PC-9 (cell line): ENCODE results near the gene NAT14. TPM values are rescaled to one million over a fixed set of nuclear protein-coding genes. Genes with fewer than 3 reads are reported as not detected.

Experiments used
- Bru-seq: library from RNA; stranded (reverse); fragments of 400-500 nt; gene quantifications from one replicate; lab custom pipeline; 2021; lab: Mats Ljungman, UMichigan
- BruChase-seq, 2 experiments: library from RNA; stranded (reverse); fragments of 400-500 nt; gene quantifications; one replicate each; lab custom pipeline; 2021; lab: Mats Ljungman, UMichigan
- BruUV-seq: library from RNA; stranded (reverse); fragments of 400-500 nt; replicated peaks from 2 replicates; lab custom pipeline; 2021; lab: Mats Ljungman, UMichigan
- CTCF ChIA-PET: fragments of 300-600 bp; sonication (Branson Sonifier 250); formaldehyde crosslinking; loops from one replicate; lab custom pipeline; 2022; ENCODE audit warnings: antibody characterized with exemption; lab: Charles Lee
- POLR2A ChIA-PET: fragments of 300-600 bp; sonication (Branson Sonifier 250); formaldehyde crosslinking; loops from one replicate; lab custom pipeline; 2022; ENCODE audit warnings: antibody characterized with exemption; ENCODE audit not compliant: unreplicated experiment; lab: Charles Lee
- DNase-seq, 2 experiments: peaks; one replicate each; pipeline versions ENCODE4 v3.0.0 to v3.0.0-alpha.2; 2015 to 2022; ENCODE audit warnings: mixed read lengths in 1 of 2
- H2AFZ ChIP-seq: fragments of 200-600 bp; sonication (generic); 2 replicates; pipeline ENCODE4 v1.8.1; 2017; ENCODE audit warnings: antibody characterized with exemption
- H3F3A ChIP-seq: fragments of 200-600 bp; sonication (generic); 2 replicates; pipeline ENCODE4 v1.8.1; 2017; ENCODE audit warnings: antibody characterized with exemption, mild to moderate bottlenecking, low read depth; ENCODE audit not compliant: insufficient read depth
- H3K27ac ChIP-seq: fragments of 200-600 bp; sonication (generic); 2 replicates; pipeline ENCODE4 v1.6.1; 2016; ENCODE audit warnings: mixed run types
- H3K27me3 ChIP-seq: fragments of 200-600 bp; sonication (generic); 2 replicates; pipeline ENCODE4 v1.6.1; 2016; ENCODE audit warnings: low read depth, mixed run types; ENCODE audit not compliant: insufficient read depth
- H3K36me3 ChIP-seq: fragments of 200-600 bp; sonication (generic); 2 replicates; pipeline ENCODE4 v1.6.1; 2016; ENCODE audit warnings: low read depth, mixed run types
- H3K4me1 ChIP-seq: fragments of 200-600 bp; sonication (generic); replicated peaks from 2 replicates; pipeline ENCODE4 v1.6.1; 2016; ENCODE audit warnings: mixed run types; ENCODE audit not compliant: insufficient read depth
- H3K4me2 ChIP-seq: fragments of 200-600 bp; sonication (generic); 2 replicates; pipeline ENCODE4 v1.6.1; 2017; ENCODE audit warnings: mixed run types
- H3K4me3 ChIP-seq: fragments of 200-600 bp; sonication (generic); 2 replicates; pipeline ENCODE4 v1.6.1; 2016; ENCODE audit warnings: mixed run types
- H3K79me2 ChIP-seq: fragments of 200-600 bp; sonication (generic); 2 replicates; pipeline ENCODE4 v1.6.1; 2017; ENCODE audit warnings: low read depth, mixed run types
- H3K9me2 ChIP-seq: fragments of 200-600 bp; sonication (generic); 2 replicates; pipeline ENCODE4 v1.8.1; 2017; ENCODE audit warnings: mild to moderate bottlenecking; ENCODE audit not compliant: insufficient read depth
- H3K9me3 ChIP-seq: fragments of 200-600 bp; sonication (generic); 2 replicates; pipeline ENCODE4 v1.8.1; 2016; ENCODE audit warnings: low read depth; ENCODE audit not compliant: insufficient read depth
- H4K20me1 ChIP-seq: fragments of 200-600 bp; sonication (generic); 2 replicates; pipeline ENCODE4 v1.8.1; 2017; ENCODE audit not compliant: insufficient read depth
- CTCF ChIP-seq: fragments of 200-600 bp; sonication (generic); conservative IDR thresholded peaks from 2 replicates; pipeline ENCODE4 v1.6.1; 2017; ENCODE audit warnings: mixed run types, antibody characterized with exemption, mild to moderate bottlenecking, moderate library complexity
- EZH2 ChIP-seq: fragments of 200-600 bp; sonication (generic); IDR thresholded peaks from 2 replicates; pipeline ENCODE4 v1.8.0; 2017; ENCODE audit warnings: antibody characterized with exemption, low read depth
- intact Hi-C: fragments of 100-400 bp; cut with micrococcal nuclease; formaldehyde crosslinking; loops from one replicate; pipeline ENCODE4 v1.10.0; 2022; ENCODE audit not compliant: unreplicated experiment
- long read RNA-seq: library from polyadenylated mRNA; stranded (forward); transcript quantifications from one replicate; pipeline ENCODE4 v2.0.0, GENCODE V29; 2022
- total RNA-seq: library from RNA; stranded (reverse); gene quantifications from 2 replicates; pipeline ENCODE4 v1.2.3, GENCODE V29; 2021

NAT14 gene
- total RNA-seq (61.6 and 103 TPM in 2 replicates), Bru-seq, nascent RNA (percentile 60 among the genes with signal in this experiment), BruChase-seq, experiment 1, labeled RNA remaining after a 2-hour chase (percentile 81 among the genes with signal in this experiment), BruChase-seq, experiment 2, labeled RNA remaining after a 6-hour chase (percentile 89 among the genes with signal in this experiment)
- long read RNA-seq, partial matches to known transcripts: 1 of 23 reads
- long read RNA-seq, other reads (novel, unspliced or antisense): 18 of 23 reads

- peak within 1 kb of the TSS; percentile 75 for H2AFZ ChIP-seq
- H3K9me2 ChIP-seq: no peaks in the 10 kb centered on the region
- peak in 1 of 2 experiments; percentile 78 for DNase-seq
- ChIA-PET POLR2A (interaction anchor here (0.5 to 0.8 kb wide), 6 partner anchors 8 to 416 kb away, joined by 3 to 8 read pairs (median 4); partner anchors contain the start of gene ZNF581), CTCF (interaction anchor here (0.6 kb wide), 1 partner anchor 96 kb away, joined by 3 read pairs; no protein-coding TSS in a partner anchor)
- no peaks in the 10 kb centered on the region for H3K9me3 ChIP-seq
- peaks cover under 1% of the 10 kb centered on the region; the same call in 1 of the 2 replicates for H4K20me1 ChIP-seq
- BruUV-seq: TSS peak; percentile 32
- TF ChIP-seq CTCF: no peak
- TF ChIP-seq EZH2: no peak
- intact Hi-C loops: no loop called here
- no peak within 1 kb of the TSS for H3K27ac ChIP-seq
- peak within 1 kb of the TSS; percentile 96 for H3K4me2 ChIP-seq
- peaks cover 1% of the 10 kb centered on the region; the same call in 1 of the 2 replicates for H3K79me2 ChIP-seq
- no peaks in the 10 kb centered on the region for H3K27me3 ChIP-seq
- H3F3A ChIP-seq: peaks cover 30% of the 10 kb centered on the region; the same call in 1 of the 2 replicates
- no peaks in the 10 kb centered on the region for H3K36me3 ChIP-seq
- H3K4me3 ChIP-seq: peak within 1 kb of the TSS; percentile 90
- peaks cover 21% of the 10 kb centered on the region for H3K4me1 ChIP-seq
Observed at GRCh38 chr19:55484593-55485438, at the start of gene NAT14. TSS of gene NAT14 (plus strand) at chr19:55485188. CDS start at chr19:55485709, 521 bp downstream.

GRCh38 chr19:55436847-55437246, 48.1 kb upstream of the NAT14 start:
- no peaks in the 10 kb centered on the region; the same call in 1 of the 2 replicates for H4K20me1 ChIP-seq
- H3K36me3 ChIP-seq: no peaks in the 10 kb centered on the region
- intact Hi-C loops: no loop called here
- H3K27me3 ChIP-seq: peaks cover 11% of the 10 kb centered on the region
- no peak for DNase-seq
- H3K4me2 ChIP-seq: no peak overlapping the region
- no peak for TF ChIP-seq CTCF
- no peak for TF ChIP-seq EZH2
- no peaks in the 10 kb centered on the region for H3K9me2 ChIP-seq
- no peaks in the 10 kb centered on the region for H3K4me1 ChIP-seq
- BruUV-seq: no TSS peak
- peaks cover 23% of the 10 kb centered on the region for H3F3A ChIP-seq
- no peaks in the 10 kb centered on the region for H3K9me3 ChIP-seq
- H3K27ac ChIP-seq: no peak overlapping the region
- ChIA-PET POLR2A (no interaction called here), CTCF (interaction anchor here (0.8 to 0.9 kb wide), 2 partner anchors 168 to 195 kb away, joined by 3 read pairs; no protein-coding TSS in a partner anchor)
- H3K79me2 ChIP-seq: no peaks in the 10 kb centered on the region
- H3K4me3 ChIP-seq: no peak overlapping the region
- H2AFZ ChIP-seq: no peak overlapping the region

GRCh38 chr19:55437410-55437809, 47.6 kb upstream of the NAT14 start:
- H2AFZ ChIP-seq: no peak overlapping the region
- no peaks in the 10 kb centered on the region for H3K9me2 ChIP-seq
- BruUV-seq: no TSS peak
- H3K27ac ChIP-seq: no peak overlapping the region
- no peaks in the 10 kb centered on the region for H3K4me1 ChIP-seq
- H3K4me3 ChIP-seq: no peak overlapping the region
- ChIA-PET CTCF (interaction anchor here (0.8 kb wide), 1 partner anchor 195 kb away, joined by 3 read pairs; no protein-coding TSS in a partner anchor), POLR2A (no interaction called here)
- TF ChIP-seq EZH2: no peak
- no peak for TF ChIP-seq CTCF
- H3K36me3 ChIP-seq: no peaks in the 10 kb centered on the region
- H3K27me3 ChIP-seq: peaks cover 14% of the 10 kb centered on the region
- H3K79me2 ChIP-seq: no peaks in the 10 kb centered on the region
- H3K4me2 ChIP-seq: no peak overlapping the region
- no peaks in the 10 kb centered on the region for H3K9me3 ChIP-seq
- H3F3A ChIP-seq: peaks cover 23% of the 10 kb centered on the region
- DNase-seq: peak; percentile 68 to 78
- intact Hi-C loops: no loop called here
- H4K20me1 ChIP-seq: no peaks in the 10 kb centered on the region; the same call in 1 of the 2 replicates
